Hematopoietic multipotent progenitor cell (in vitro differentiated cells): ENCODE measurements around the gene DSP. TPM values are rescaled to one million over a fixed set of nuclear protein-coding genes. Genes with fewer than 3 reads are reported as not detected.

Experiments
- DNase-seq, 3 donors: peaks; one replicate each; pipeline ENCODE4 v3.0.0-alpha.2; 2011 to 2015; ENCODE audit warnings: low read depth in 2 of 3, low spot score in 2 of 3
- total RNA-seq: library from RNA; depleted of rRNA; stranded (reverse); fragments of >200 nt; gene quantifications from one replicate; pipeline ENCODE4 v1.2.3, GENCODE V29; 2012

The DSP gene
- total RNA-seq, 1 donor, result under 0.01 TPM

GRCh38 chr6:7559651-7560385, 18.3 kb downstream of the DSP start:
- no peak for DNase-seq

- no peak for DNase-seq
These were observed 19.9 kb downstream of the DSP start for GRCh38 chr6:7561153-7561964.

- no peak for DNase-seq
These were observed 21.3 kb downstream of the DSP start for GRCh38 chr6:7562769-7563168.

- DNase-seq, result no peak
These were observed 24.6 kb downstream of the DSP start for GRCh38 chr6:7566107-7566506.

GRCh38 chr6:7566617-7567173, 25.2 kb downstream of the DSP start:
- no peak for DNase-seq

- no peak for DNase-seq
These were observed 26.6 kb downstream of the DSP start for GRCh38 chr6:7568021-7568420.

GRCh38 chr6:7569082-7569481, 27.6 kb downstream of the DSP start:
- no peak for DNase-seq

- DNase-seq, result no peak
These were observed 30.9 kb downstream of the DSP start for GRCh38 chr6:7572213-7572943.

GRCh38 chr6:7574500-7574899, 33.0 kb downstream of the DSP start:
- no peak for DNase-seq

GRCh38 chr6:7578516-7578915, 37.0 kb downstream of the DSP start:
- no peak for DNase-seq

GRCh38 chr6:7578931-7579330, 37.5 kb downstream of the DSP start:
- DNase-seq, result no peak

- no peak for DNase-seq
These were observed 38.4 kb downstream of the DSP start for GRCh38 chr6:7579851-7580250.

GRCh38 chr6:7580537-7580926, 39.1 kb downstream of the DSP start:
- no peak for DNase-seq

- no peak for DNase-seq
These were observed 39.6 kb downstream of the DSP start for GRCh38 chr6:7580927-7581618.

- no peak for DNase-seq
These were observed 43.9 kb downstream of the DSP start for GRCh38 chr6:7585287-7585930.

- no peak for DNase-seq
These were observed 46.2 kb downstream of the DSP start for GRCh38 chr6:7587631-7588100.

GRCh38 chr6:7588506-7588905, 47.0 kb downstream of the DSP start:
- no peak for DNase-seq

- no peak for DNase-seq
These were observed 47.8 kb downstream of the DSP start for GRCh38 chr6:7589221-7589620.

GRCh38 chr6:7589949-7590917, 48.8 kb downstream of the DSP start, which contains the start of gene SNRNP48:
Gene SNRNP48 (plus strand): TSS chr6:7590198. CDS start chr6:7590258, 60 bp downstream.
- peak; percentile 69 to 93 (median 88) for DNase-seq
